Thyroid gland (tissue), 4 donors: Measurements from ENCODE around the gene PITPNM2. TPM values are rescaled to one million over a fixed set of nuclear protein-coding genes. Genes with fewer than 3 reads are reported as not detected.

Experiments used
- DNase-seq, 2 donors: peaks; one replicate each; pipeline ENCODE4 v3.0.0-alpha.2; 2019
- H3K27ac ChIP-seq, 3 donors: fragments of 200-600 bp; sonication (generic); 1 replicate in 2 of 3; 2 replicates in 1 of 3; pipeline ENCODE4 v1.5.1; 2016 to 2019; ENCODE audit warnings: mild to moderate bottlenecking in 1 of 3, moderate library complexity in 1 of 3
- H3K27me3 ChIP-seq: fragments of 200-600 bp; sonication (generic); one replicate; pipeline ENCODE4 v1.5.1; 2019
- H3K36me3 ChIP-seq, 2 donors: fragments of 200-600 bp; sonication (generic); one replicate each; pipeline ENCODE4 v1.5.1; 2016 to 2019
- H3K4me1 ChIP-seq, 2 donors: fragments of 200-600 bp; sonication (generic); one replicate each; pipeline ENCODE4 v1.5.1; 2017 to 2019
- H3K4me3 ChIP-seq, 3 donors: fragments of 200-600 bp; sonication (generic); replicated peaks in 1 of 3; 1 replicate in 2 of 3; 2 replicates in 1 of 3; pipeline ENCODE4 v1.5.1; 2016; ENCODE audit warnings: mild to moderate bottlenecking in 1 of 3
- H3K9me3 ChIP-seq: fragments of 200-600 bp; sonication (generic); one replicate; pipeline ENCODE4 v1.5.1; 2017
- CTCF ChIP-seq, 6 experiments: fragments of 200-600 bp in 3 of 6; fragments of 450-650 bp in 3 of 6; sonication (generic) in 3 of 6; IDR thresholded peaks; one replicate each; pipeline ENCODE4 v1.5.1; 2016 to 2019; ENCODE audit warnings: antibody characterized with exemption in 6 of 6, mild to moderate bottlenecking in 2 of 6, inconsistent platforms in 1 of 6, moderate library complexity in 1 of 6
- POLR2A ChIP-seq, 2 donors: fragments of 450-650 bp; IDR thresholded peaks; one replicate each; pipeline ENCODE4 v1.6.1; 2017; ENCODE audit warnings: antibody characterized with exemption in 2 of 2, mild to moderate bottlenecking in 2 of 2, moderate library complexity in 1 of 2
- WGBS, 2 donors: methylation state at CpG; one replicate each; pipeline ENCODE4 v1.1.5; 2017; 5-methylcytosine and 5-hydroxymethylcytosine counted together
- intact Hi-C: fragments of 100-400 bp; cut with DNase I; formaldehyde crosslinking; loops from one replicate; pipeline ENCODE4 v1.15.1; 2023
- total RNA-seq, 4 donors: library from RNA; depleted of rRNA; stranded (reverse); fragments of >200 nt; gene quantifications; one replicate each; pipeline ENCODE4 v1.2.3, GENCODE V29; 2016

The PITPNM2 gene
- total RNA-seq, 4 donors from 2014 or later = 4.1 to 22.4 (median 9.3) TPM

- 76 to 77% methylated on average over 5 of the region's 5 CpGs for WGBS, 2 donors
- peaks cover 18 to 26% of the 10 kb centered on the region in 2 donors for H3K4me1 ChIP-seq
These were observed 2.2 kb downstream of the PITPNM2 start for GRCh38 chr12:123148655-123149054.

GRCh38 chr12:123148223-123148622 is 2.7 kb downstream of the PITPNM2 start:
- no peak overlapping the region for H3K27ac ChIP-seq
- no peaks in the 10 kb centered on the region for H3K36me3 ChIP-seq
- WGBS, 2 donors = 80 to 82% methylated on average over 9 of the region's 9 CpGs
- no peaks in the 10 kb centered on the region for H3K27me3 ChIP-seq
- H3K9me3 ChIP-seq = no peaks in the 10 kb centered on the region
- TF ChIP-seq CTCF (IDR thresholded peaks at IDR 0.05) (no peak), POLR2A (IDR thresholded peaks at IDR 0.05) (no peak)
- peaks cover 23 to 30% of the 10 kb centered on the region in 2 donors for H3K4me1 ChIP-seq
- intact Hi-C loops = no loop called here
- no peak overlapping the region for H3K4me3 ChIP-seq
- no peak for DNase-seq

More at GRCh38 chr12:123148655-123149054, 2.2 kb downstream of the PITPNM2 start:
- intact Hi-C loops = no loop called here
- no peak for DNase-seq
- H3K27me3 ChIP-seq = no peaks in the 10 kb centered on the region
- H3K36me3 ChIP-seq = no peaks in the 10 kb centered on the region
- TF ChIP-seq POLR2A (IDR thresholded peaks at IDR 0.05) (no peak), CTCF (IDR thresholded peaks at IDR 0.05) (no peak)
- no peak overlapping the region for H3K4me3 ChIP-seq
- H3K27ac ChIP-seq = no peak overlapping the region
- H3K9me3 ChIP-seq = no peaks in the 10 kb centered on the region

- TF ChIP-seq POLR2A (IDR thresholded peaks at IDR 0.05) (no peak), CTCF (IDR thresholded peaks at IDR 0.05) (no peak)
- intact Hi-C loops = no loop called here
- no peaks in the 10 kb centered on the region for H3K36me3 ChIP-seq
- no peak overlapping the region for H3K4me3 ChIP-seq
- WGBS, 2 donors = 93% methylated on average over 2 of the region's 2 CpGs
- peaks cover 39 to 51% of the 10 kb centered on the region in 2 donors for H3K4me1 ChIP-seq
- DNase-seq = no peak
- no peak overlapping the region for H3K27ac ChIP-seq
- no peaks in the 10 kb centered on the region for H3K27me3 ChIP-seq
- no peaks in the 10 kb centered on the region for H3K9me3 ChIP-seq
These were observed 5.7 kb downstream of the PITPNM2 start for GRCh38 chr12:123145211-123145610.

- Histone ChIP-seq H3K27ac (peak overlapping the region; percentile 74 to 80 (median 79)), H3K4me1 (peaks cover 41 to 48% of the 10 kb centered on the region in 2 donors), H3K27me3 (no peaks in the 10 kb centered on the region), H3K4me3 (no peak overlapping the region), H3K9me3 (no peaks in the 10 kb centered on the region), H3K36me3 (no peaks in the 10 kb centered on the region)
- TF ChIP-seq POLR2A (IDR thresholded peaks at IDR 0.05) (no peak), CTCF (IDR thresholded peaks at IDR 0.05) (no peak)
- intact Hi-C loops = no loop called here
- 89 to 97% methylated on average over 4 of the region's 4 CpGs for WGBS, 2 donors
- no peak for DNase-seq
These were observed 7.0 kb downstream of the PITPNM2 start for GRCh38 chr12:123143736-123144461.

GRCh38 chr12:123142921-123143735 is 7.8 kb downstream of the PITPNM2 start:
- Histone ChIP-seq H3K4me3 (no peak overlapping the region), H3K27ac (peak overlapping the region; percentile 74 to 80 (median 79)), H3K9me3 (no peaks in the 10 kb centered on the region), H3K4me1 (peaks cover 41 to 48% of the 10 kb centered on the region in 2 donors), H3K27me3 (no peaks in the 10 kb centered on the region), H3K36me3 (no peaks in the 10 kb centered on the region)
- TF ChIP-seq CTCF (IDR thresholded peaks at IDR 0.05) (no peak), POLR2A (IDR thresholded peaks at IDR 0.05) (no peak)
- 58 to 61% methylated on average over 11 of the region's 11 CpGs for WGBS, 2 donors
- DNase-seq = peak; percentile 79 to 84
- intact Hi-C loops = no loop called here
